HG03457 (cell line): ENCODE data around the gene CPHXL2.
A peak's percentile ranks its signal among the peaks of the same experiment; 100 is the strongest.

Source experiments
- ATAC-seq: cut with Tn5 transposase; IDR thresholded peaks from one replicate; pipeline ENCODE4 v1.9.1; 2021; ENCODE audit warnings: moderate number of reproducible peaks; ENCODE audit not compliant: unreplicated experiment

CPHXL2 gene

GRCh38 chr16:75676909-75677308 is at the start of gene CPHXL2:
Gene CPHXL2, minus strand, starts transcription at chr16:75677009. Its CDS starts 10 bp downstream, at chr16:75676999.
- ATAC-seq: no peak

DNA sequence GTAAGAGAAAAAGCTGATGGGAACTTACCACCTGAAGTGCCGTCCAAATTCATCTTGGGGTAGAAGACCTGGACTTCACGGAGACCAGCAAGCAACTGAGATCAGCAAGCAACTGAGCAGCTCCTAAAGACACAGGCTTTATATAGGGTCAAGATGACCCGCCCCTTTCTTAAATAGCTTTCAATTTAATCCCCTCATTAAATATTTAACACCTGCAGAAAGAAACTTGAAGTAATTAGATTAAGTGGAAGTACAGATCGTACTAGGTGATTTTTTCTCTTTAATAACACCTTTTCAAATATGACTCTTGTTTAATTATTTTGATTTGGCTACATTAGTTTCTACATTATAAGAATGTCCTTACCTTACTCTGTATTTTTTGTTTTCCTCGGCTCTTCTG is 49.6 kb upstream of the CPHXL2 start, which contains the start of gene CPHXL:
CPHXL (minus strand) TSS at position 101 of the 400 bp plus-strand sequence; CDS start at position 53, 48 bp downstream.
- no peak for ATAC-seq

- ATAC-seq: no peak
These were observed 41.6 kb upstream of the CPHXL2 start for GRCh38 chr16:75718452-75718851.

GRCh38 chr16:75714661-75715060 is 37.9 kb upstream of the CPHXL2 start:
- ATAC-seq: no peak

DNA sequence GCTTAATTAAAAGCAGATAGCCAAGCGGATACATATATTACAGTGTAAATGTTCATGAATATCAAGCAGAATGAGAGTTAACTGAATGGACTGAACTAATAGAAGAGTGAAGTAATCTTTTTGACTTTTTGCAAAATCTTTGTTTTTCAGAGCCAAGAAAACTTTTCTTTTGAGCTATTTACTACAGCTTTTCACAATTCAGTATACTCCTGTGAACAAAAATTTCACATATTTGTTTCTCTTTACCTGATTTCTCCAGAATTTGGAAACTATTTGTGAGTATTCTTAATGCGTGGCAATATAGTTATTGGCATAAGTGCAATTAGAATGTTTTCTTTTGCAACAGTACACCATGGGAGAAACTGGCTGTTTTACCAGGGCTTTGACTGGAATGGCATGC is 33.5 kb upstream of the CPHXL2 start:
- no peak for ATAC-seq

- no peak for ATAC-seq
These were observed 26.5 kb upstream of the CPHXL2 start for GRCh38 chr16:75703306-75703705.

- ATAC-seq: no peak
These were observed 25.4 kb upstream of the CPHXL2 start for GRCh38 chr16:75702242-75702641.

GRCh38 chr16:75701361-75701760 is 24.6 kb upstream of the CPHXL2 start, which contains the start of gene DUXB:
Gene DUXB, minus strand, starts transcription at chr16:75701461. Its CDS starts 43 bp downstream, at chr16:75701418.
- no peak for ATAC-seq

DNA sequence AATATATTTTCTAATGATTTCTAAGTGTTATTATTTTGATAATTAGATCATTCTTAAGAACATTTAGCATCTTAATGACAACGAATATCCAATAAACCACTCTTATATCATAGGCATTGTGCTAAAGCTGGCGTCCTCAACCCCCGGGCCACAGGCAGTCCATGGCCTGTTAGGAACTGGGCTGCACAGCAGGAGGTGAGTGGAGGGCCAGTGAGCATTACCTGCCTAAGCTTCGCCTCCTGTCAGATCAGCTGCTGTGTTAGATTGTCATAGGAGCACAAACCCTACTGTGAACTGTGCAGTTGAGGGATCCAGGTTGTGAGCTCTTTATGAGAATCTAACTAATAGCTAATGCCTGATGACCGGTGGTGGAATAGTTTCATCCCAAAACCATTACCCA is 20.8 kb upstream of the CPHXL2 start:
- ATAC-seq: no peak

DNA sequence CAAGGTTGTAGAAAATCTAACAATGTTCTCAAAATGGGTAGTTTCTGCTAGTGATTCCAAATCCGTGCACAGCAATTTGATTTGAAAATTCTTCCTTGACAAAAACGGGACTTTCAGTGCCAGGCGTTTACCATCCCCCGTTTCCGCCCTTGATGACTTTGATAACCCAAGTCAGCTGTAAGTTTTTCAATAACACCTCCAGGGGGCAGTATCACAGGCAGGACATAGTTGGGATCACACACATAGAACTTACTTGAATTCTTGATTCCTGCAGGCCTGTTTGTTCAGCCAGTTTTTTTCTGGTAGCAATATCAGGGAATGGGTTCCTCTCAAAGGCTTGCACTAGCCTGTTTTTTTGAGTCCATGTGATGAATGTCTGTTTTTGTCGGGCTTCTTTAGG is 18.9 kb upstream of the CPHXL2 start:
- no peak for ATAC-seq

GRCh38 chr16:75687361-75687760 is 10.6 kb upstream of the CPHXL2 start:
- ATAC-seq: no peak

GRCh38 chr16:75682308-75682707 is 5.5 kb upstream of the CPHXL2 start:
- ATAC-seq: no peak

DNA sequence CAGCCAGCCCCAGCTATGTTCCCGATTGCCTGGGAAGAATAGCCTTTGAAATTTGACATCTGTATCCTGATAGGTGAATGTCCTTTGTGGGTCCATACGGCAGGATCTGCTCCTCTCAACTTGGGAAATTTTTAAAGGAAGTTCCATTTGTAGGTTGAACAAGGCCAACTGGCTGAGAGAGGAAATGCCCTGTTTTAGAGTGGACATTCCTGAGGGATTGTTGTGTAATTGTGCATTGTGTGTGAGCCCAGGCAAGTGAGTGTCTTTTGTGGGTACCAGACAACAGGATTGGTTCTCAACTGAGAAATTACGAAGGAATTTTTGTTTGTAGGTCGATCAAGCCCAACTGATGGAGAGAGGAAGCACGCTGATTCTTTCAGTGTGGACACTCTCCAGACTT is 2.6 kb upstream of the CPHXL2 start:
- ATAC-seq: no peak

DNA sequence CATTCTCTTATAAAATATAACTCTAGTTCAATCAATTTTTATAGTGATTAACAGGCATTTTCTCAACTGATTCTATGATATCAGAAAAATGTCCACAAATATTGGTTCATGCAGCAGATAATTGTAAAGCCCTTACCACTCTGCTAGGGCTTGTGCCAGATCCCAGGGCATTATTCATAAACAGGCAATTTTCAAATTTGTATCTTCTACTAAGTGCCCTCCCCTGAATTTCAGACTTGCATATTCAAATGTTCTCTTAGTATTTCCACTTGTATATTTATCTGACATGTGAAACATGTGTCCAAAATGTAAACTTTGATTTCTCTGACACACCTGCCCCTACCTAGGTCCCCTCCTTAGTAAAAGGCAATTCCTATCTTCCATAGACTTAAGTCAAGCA is 9.3 kb downstream of the CPHXL2 start:
- no peak for ATAC-seq

- no peak for ATAC-seq
These were observed 16.0 kb downstream of the CPHXL2 start for GRCh38 chr16:75660726-75661302.

DNA sequence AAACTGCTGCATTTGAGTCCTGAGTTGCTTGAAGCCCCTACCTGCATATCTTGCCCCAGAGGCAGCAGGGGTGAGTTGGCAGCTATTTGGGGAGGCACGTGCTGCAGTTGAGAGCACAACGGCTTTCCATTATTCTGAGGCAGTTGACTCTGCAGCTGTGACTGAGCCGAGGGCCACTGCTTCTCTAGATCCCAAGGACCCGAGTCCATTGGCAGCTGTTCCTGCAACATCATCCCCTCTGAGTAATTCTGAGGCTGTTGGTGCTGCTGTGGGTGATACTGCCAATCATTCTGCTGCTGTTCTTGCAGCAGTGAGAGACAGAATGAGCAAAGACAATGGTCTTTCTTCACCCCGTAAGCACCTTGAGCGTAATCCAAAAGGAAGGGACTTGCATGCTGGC is 16.5 kb downstream of the CPHXL2 start:
- no peak for ATAC-seq

DNA sequence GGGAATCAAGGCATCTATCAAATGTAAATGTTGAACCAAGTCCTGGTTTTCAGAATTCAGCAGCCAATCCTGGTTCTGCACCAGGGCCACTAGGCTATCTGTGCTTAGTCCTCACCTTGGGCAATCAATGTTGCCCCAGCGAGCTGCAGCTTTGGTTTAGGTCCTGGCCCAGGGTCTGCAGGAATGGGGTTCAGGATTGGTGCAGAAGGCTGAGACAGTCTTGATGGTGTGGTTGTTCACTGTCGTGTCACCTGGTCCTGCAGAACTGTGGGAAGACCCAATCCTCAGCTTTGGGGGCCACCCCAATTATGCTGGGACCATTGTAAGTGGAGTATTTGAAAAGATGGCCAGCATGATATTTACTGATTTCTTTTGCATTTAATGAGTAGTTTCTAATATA is 18.6 kb downstream of the CPHXL2 start:
- no peak for ATAC-seq

DNA sequence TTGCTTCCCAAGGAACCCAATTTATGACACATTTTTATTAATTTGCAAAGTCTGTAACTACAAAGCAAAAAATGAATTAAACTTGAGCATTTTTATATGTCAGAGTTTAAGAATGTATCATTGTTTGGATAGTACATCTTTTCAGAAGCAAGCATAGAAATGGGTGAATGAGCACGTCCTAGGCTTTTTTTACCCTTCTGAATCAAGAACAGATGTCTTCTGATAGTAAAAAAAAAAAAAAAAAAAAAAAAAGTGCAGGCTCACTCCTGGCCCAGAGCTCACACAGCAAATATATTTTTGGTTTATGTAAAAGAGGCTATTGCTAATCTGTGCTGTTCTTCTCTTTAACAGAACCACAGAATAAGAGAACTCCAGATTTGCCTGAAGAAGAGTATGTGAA is 22.9 kb downstream of the CPHXL2 start:
- ATAC-seq: no peak

GRCh38 chr16:75648265-75649076 is 28.3 kb downstream of the CPHXL2 start:
- ATAC-seq: peak; percentile 20

- ATAC-seq: peak; percentile 83
These were observed 29.1 kb downstream of the CPHXL2 start, which contains the start of the genes KARS1 and TERF2IP for GRCh38 chr16:75647492-75648264. Gene KARS1, minus strand, starts transcription at chr16:75647665. Its CDS starts 26 bp downstream, at chr16:75647639. Gene TERF2IP, plus strand, starts transcription at chr16:75647773. Its CDS starts 110 bp downstream, at chr16:75647883.

- no peak for ATAC-seq
These were observed 29.7 kb downstream of the CPHXL2 start for GRCh38 chr16:75647112-75647491.
